OCI-LY3 (cell line): ENCODE data around the gene ZBTB26.

Experiments used
- EZH2phosphoT487 ChIP-seq: fragments of 200-600 bp; shearing (Covaris generic); IDR thresholded peaks from 2 replicates; pipeline ENCODE4 v1.6.1; 2018; ENCODE audit warnings: antibody characterized with exemption, mixed run types, low read depth
- TF ChIP-seq, protein P1 (sequence below): fragments of 200-600, 300-600 bp; sonication (generic); IDR thresholded peaks from 2 replicates; pipeline ENCODE4 v1.5.1; 2014; ENCODE audit warnings: antibody characterized with exemption, low read length, low read depth

DNA sequence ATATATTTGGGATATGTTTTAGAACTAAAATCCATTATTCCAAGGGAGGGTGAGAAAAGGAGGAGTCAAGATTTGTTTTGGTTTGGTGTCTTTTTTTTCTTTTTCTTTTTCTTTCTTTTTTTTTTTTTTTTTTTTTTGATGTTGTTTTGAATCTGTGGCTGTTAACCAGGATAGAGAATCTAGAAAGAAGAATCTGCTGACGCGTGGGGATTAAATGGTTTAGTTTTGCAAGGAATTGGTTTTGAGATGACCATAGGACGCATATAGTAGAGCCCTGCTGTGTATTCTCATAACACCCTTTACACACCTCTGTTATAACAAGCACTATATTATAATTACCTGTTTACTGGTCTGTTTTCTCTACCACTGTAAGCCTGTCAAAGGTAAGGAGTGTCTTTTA is 19.0 kb upstream of the ZBTB26 start:
- TF ChIP-seq, protein P1, sequence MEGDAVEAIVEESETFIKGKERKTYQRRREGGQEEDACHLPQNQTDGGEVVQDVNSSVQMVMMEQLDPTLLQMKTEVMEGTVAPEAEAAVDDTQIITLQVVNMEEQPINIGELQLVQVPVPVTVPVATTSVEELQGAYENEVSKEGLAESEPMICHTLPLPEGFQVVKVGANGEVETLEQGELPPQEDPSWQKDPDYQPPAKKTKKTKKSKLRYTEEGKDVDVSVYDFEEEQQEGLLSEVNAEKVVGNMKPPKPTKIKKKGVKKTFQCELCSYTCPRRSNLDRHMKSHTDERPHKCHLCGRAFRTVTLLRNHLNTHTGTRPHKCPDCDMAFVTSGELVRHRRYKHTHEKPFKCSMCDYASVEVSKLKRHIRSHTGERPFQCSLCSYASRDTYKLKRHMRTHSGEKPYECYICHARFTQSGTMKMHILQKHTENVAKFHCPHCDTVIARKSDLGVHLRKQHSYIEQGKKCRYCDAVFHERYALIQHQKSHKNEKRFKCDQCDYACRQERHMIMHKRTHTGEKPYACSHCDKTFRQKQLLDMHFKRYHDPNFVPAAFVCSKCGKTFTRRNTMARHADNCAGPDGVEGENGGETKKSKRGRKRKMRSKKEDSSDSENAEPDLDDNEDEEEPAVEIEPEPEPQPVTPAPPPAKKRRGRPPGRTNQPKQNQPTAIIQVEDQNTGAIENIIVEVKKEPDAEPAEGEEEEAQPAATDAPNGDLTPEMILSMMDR, result no peak
- no peak for TF ChIP-seq EZH2phosphoT487
